ENCODE data around the gene TCHP. TPM values are rescaled to one million over a fixed set of nuclear protein-coding genes. Genes with fewer than 3 reads are reported as not detected.
"Not testable (repeated sequence)": the region's sequence is repeated elsewhere in the genome, so short reads cannot be mapped to it uniquely, and the experiment has no call there.

TCHP gene
- total RNA-seq = 27.6 and 31.4 TPM in 2 replicates
- long read RNA-seq, transcript TCHP-202 (13 exons, 3,090 nt) = major isoform, 6 of 15 reads
- long read RNA-seq, partial matches to known transcripts = 2 of 15 reads
- long read RNA-seq, other reads (novel, unspliced or antisense) = 6 of 15 reads

GRCh38 chr12:109899783-109900751, at the start of gene TCHP:
TSS of gene TCHP (plus strand) at chr12:109900274. CDS start at chr12:109903027, 2,753 bp downstream.
- peak; percentile 71 for DNase-seq (ENCODE audit: low read depth, low spot score)
- Mint-ChIP-seq H3K9me3 (no peaks in the 10 kb centered on the region), H3K27ac (ENCODE audit: unreplicated experiment) (peak within 1 kb of the TSS; percentile 93), H3K36me3 (ENCODE audit: low read depth) (peaks cover 4% of the 10 kb centered on the region), H3K4me3 (peak within 1 kb of the TSS; percentile 92), H3K4me1 (peaks cover 20% of the 10 kb centered on the region), H3K27me3 (ENCODE audit: low read depth) (no peaks in the 10 kb centered on the region)
- TF ChIP-seq, protein P1, sequence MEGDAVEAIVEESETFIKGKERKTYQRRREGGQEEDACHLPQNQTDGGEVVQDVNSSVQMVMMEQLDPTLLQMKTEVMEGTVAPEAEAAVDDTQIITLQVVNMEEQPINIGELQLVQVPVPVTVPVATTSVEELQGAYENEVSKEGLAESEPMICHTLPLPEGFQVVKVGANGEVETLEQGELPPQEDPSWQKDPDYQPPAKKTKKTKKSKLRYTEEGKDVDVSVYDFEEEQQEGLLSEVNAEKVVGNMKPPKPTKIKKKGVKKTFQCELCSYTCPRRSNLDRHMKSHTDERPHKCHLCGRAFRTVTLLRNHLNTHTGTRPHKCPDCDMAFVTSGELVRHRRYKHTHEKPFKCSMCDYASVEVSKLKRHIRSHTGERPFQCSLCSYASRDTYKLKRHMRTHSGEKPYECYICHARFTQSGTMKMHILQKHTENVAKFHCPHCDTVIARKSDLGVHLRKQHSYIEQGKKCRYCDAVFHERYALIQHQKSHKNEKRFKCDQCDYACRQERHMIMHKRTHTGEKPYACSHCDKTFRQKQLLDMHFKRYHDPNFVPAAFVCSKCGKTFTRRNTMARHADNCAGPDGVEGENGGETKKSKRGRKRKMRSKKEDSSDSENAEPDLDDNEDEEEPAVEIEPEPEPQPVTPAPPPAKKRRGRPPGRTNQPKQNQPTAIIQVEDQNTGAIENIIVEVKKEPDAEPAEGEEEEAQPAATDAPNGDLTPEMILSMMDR (conservative IDR thresholded peaks at IDR 0.05) = peak; percentile 39

DNA sequence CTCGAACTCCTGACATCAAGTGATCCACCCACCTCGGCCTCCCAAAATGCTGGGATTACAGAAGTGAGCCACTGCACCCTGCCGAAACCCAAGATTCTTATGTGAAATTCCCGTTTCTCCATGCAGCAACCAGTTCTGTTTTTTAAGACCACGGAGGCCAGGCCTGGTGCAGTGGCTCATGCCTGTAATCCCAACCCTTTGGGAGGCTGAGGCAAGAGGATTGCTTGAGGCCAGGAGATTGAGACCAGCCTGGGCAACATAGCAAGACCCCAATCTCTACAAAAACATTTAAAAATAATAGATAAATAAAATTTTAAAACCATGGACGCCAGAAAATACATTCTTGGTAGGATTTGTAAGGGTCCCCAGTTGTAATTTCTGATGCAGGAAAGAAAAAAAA, 49.6 kb upstream of the TCHP start:
- H3K36me3 Mint-ChIP-seq (ENCODE audit: low read depth); DNase-seq (ENCODE audit: low read depth, low spot score); H3K4me3 Mint-ChIP-seq; H3K4me1 Mint-ChIP-seq; H3K9me3 Mint-ChIP-seq; H3K27ac Mint-ChIP-seq (ENCODE audit: unreplicated experiment); H3K27me3 Mint-ChIP-seq (ENCODE audit: low read depth): not testable (repeated sequence)

DNA sequence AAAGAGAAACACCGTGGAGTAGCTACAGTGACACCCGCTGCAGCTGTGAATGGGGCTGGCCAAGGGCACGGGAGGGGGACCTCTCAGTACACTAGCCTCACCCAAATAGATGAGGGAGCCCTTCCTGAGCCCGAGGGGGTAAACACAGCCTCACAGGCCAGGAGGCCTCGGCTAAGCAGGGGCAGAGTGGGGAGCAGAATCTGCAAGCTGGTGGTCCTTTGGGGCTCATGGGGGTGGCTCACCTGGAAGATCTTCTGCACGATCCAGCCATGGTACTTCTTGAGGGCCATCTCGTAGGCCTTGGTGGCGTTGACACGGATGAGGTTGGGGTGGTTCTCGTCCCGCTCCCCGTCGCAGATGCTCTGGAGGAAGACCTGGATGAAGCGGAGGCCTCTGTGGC, 44.7 kb upstream of the TCHP start:
- no peaks in the 10 kb centered on the region for H3K27me3 Mint-ChIP-seq (ENCODE audit: low read depth)
- H3K36me3 Mint-ChIP-seq (ENCODE audit: low read depth) = no peaks in the 10 kb centered on the region
- H3K4me1 Mint-ChIP-seq = peaks cover 4% of the 10 kb centered on the region
- TF ChIP-seq, protein P1 (conservative IDR thresholded peaks at IDR 0.05) = no peak
- no peak overlapping the region for H3K4me3 Mint-ChIP-seq
- peak overlapping the region; percentile 50 for H3K27ac Mint-ChIP-seq (ENCODE audit: unreplicated experiment)
- DNase-seq (ENCODE audit: low read depth, low spot score) = no peak
- no peaks in the 10 kb centered on the region for H3K9me3 Mint-ChIP-seq

DNA sequence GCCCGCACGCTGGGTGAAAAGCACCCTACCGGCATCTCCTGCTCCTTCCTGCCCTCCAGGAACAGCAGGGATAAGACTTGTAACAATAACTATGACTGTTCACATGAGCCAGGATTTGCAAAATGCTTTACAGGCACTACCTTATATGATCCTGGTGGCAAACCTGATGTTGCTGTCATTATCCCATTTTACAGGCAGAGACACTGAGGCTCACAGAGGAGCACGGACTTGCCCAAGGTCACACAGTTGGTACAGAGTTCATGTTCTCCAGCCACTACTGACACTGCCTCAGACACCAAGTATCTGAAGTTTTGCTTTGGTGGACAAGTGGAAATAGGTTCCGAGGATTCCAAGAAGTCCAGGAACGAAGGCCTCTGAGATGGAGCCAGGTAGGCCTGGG, 42.4 kb upstream of the TCHP start:
- Mint-ChIP-seq H3K27me3 (ENCODE audit: low read depth) (no peaks in the 10 kb centered on the region), H3K36me3 (ENCODE audit: low read depth) (no peaks in the 10 kb centered on the region), H3K9me3 (no peaks in the 10 kb centered on the region), H3K27ac (ENCODE audit: unreplicated experiment) (no peak overlapping the region), H3K4me3 (no peak overlapping the region), H3K4me1 (peaks cover 14% of the 10 kb centered on the region)
- TF ChIP-seq, protein P1 (conservative IDR thresholded peaks at IDR 0.05) = no peak
- DNase-seq (ENCODE audit: low read depth, low spot score) = no peak

- DNase-seq (ENCODE audit: low read depth, low spot score) = no peak
- no peaks in the 10 kb centered on the region for H3K36me3 Mint-ChIP-seq (ENCODE audit: low read depth)
- no peaks in the 10 kb centered on the region for H3K9me3 Mint-ChIP-seq
- H3K27me3 Mint-ChIP-seq (ENCODE audit: low read depth) = no peaks in the 10 kb centered on the region
- no peak overlapping the region for H3K4me3 Mint-ChIP-seq
- no peak overlapping the region for H3K27ac Mint-ChIP-seq (ENCODE audit: unreplicated experiment)
- H3K4me1 Mint-ChIP-seq = peaks cover 18% of the 10 kb centered on the region
- TF ChIP-seq, protein P1 (conservative IDR thresholded peaks at IDR 0.05) = no peak
Measured at GRCh38 chr12:109858764-109859163, 41.3 kb upstream of the TCHP start.

- Mint-ChIP-seq H3K9me3 (no peaks in the 10 kb centered on the region), H3K36me3 (ENCODE audit: low read depth) (no peaks in the 10 kb centered on the region), H3K4me1 (peaks cover 38% of the 10 kb centered on the region), H3K27me3 (ENCODE audit: low read depth) (no peaks in the 10 kb centered on the region), H3K4me3 (no peak overlapping the region), H3K27ac (ENCODE audit: unreplicated experiment) (no peak overlapping the region)
- TF ChIP-seq, protein P1 (conservative IDR thresholded peaks at IDR 0.05) = no peak
- no peak for DNase-seq (ENCODE audit: low read depth, low spot score)
Measured at GRCh38 chr12:109860977-109861376, 39.1 kb upstream of the TCHP start.
